ENCODE data around the gene MRPL20. TPM values are rescaled to one million over a fixed set of nuclear protein-coding genes. Genes with fewer than 3 reads are reported as not detected.
A peak's percentile ranks its signal among the peaks of the same experiment; 100 is the strongest.
"Not testable (repeated sequence)": the region's sequence is repeated elsewhere in the genome, so short reads cannot be mapped to it uniquely, and the experiment has no call there.

The MRPL20 gene
- total and polyA plus RNA-seq, 9 of the 15 experiments (the other 6 are each of a cell fraction or from before 2014, with no cell fraction given): 180 to 671 (median 229) TPM

- TF ChIP-seq PBX2 (CRISPR knock-in tag; IDR thresholded peaks at IDR 0.05; ENCODE audit: low read depth) (no peak), PBX2 (tag; conservative IDR thresholded peaks at IDR 0.05; ENCODE audit: low read depth) (no peak), CEBPG (CRISPR knock-in tag; IDR thresholded peaks at IDR 0.05) (no peak), CEBPG (tag; conservative IDR thresholded peaks at IDR 0.05 in 1 of 2, IDR thresholded peaks at IDR 0.05 in 1 of 2) (no peak)
These were observed 11.6 kb upstream of the MRPL20 start (continued) for GRCh38 chr1:1418464-1419362.

GRCh38 chr1:1417825-1418463 lies 10.9 kb upstream of the MRPL20 start:
- H3K4me3 ChIP-seq: not testable (repeated sequence)
- TF ChIP-seq HDAC2 (IDR thresholded peaks at IDR 0.05): 0 out of 2 replicates have a peak, but pooled peaks have one; percentile 50
- TF ChIP-seq HDAC1 (IDR thresholded peaks at IDR 0.05): peak in 1 of 2 experiments; percentile 78; a peak in 2 of 4 replicates
- peak; percentile 97 to 98 for TF ChIP-seq KDM1A (IDR thresholded peaks at IDR 0.05)
- peak; percentile 52 for TF ChIP-seq TFE3 (CRISPR knock-in tag; IDR thresholded peaks at IDR 0.05)

More at GRCh38 chr1:1417825-1418463, 10.9 kb upstream of the MRPL20 start:
- H2AFZ ChIP-seq (ENCODE audit: low read depth, low read length); BruUV-seq (replicated peaks); H3K9ac ChIP-seq (ENCODE audit: insufficient read depth in 1 of 2, low read depth in 2 of 2, low read length in 2 of 2); H3K4me2 ChIP-seq (ENCODE audit: insufficient read depth, low read length); CTCF ChIA-PET (ENCODE audit: low intra/inter-chr PET ratio); H3K9me3 ChIP-seq (replicated peaks; ENCODE audit: control insufficient read depth, insufficient read depth, low read depth, low read length); intact Hi-C loops (cut with micrococcal nuclease); H3K79me2 ChIP-seq (ENCODE audit: control insufficient read depth, insufficient read depth, low read length); H4K20me1 ChIP-seq (replicated peaks; ENCODE audit: control insufficient read depth, insufficient read depth, low read length); ATAC-seq; POLR2A ChIA-PET; H3K27me3 ChIP-seq (ENCODE audit: control insufficient read depth in 2 of 2, insufficient read depth in 2 of 2, low read length in 2 of 2); FAIRE-seq; in situ Hi-C loops (cut with MboI); DNase-seq (ENCODE audit: extremely low read depth in 1 of 4, low spot score in 3 of 4); H3K36me3 ChIP-seq (ENCODE audit: control insufficient read depth, insufficient read depth, low read length); H3K9me1 ChIP-seq (ENCODE audit: control insufficient read depth, insufficient read depth, low read length); H3K27ac ChIP-seq (ENCODE audit: extremely low read depth, low read depth, low read length): not testable (repeated sequence)
- WGBS (ENCODE audit: insufficient coverage, low coverage, missing lambda C conversion rate): 66% methylated on average over 24 of the region's 25 CpGs
- H3K4me1 ChIP-seq (replicated peaks in 1 of 2; ENCODE audit: control insufficient read depth in 2 of 2, insufficient read depth in 2 of 2, low read length in 2 of 2): peaks cover 3 to 25% of the 10 kb centered on the region in 2 experiments; a peak in 4 of 5 replicates
